Measurements from ENCODE around the gene IDH3B. TPM values are rescaled to one million over a fixed set of nuclear protein-coding genes. Genes with fewer than 3 reads are reported as not detected.

Gene IDH3B
- total RNA-seq, 1 experiment from 2014 or later = 146 TPM

GRCh38 chr20:2658414-2659354, 5.3 kb downstream of the IDH3B start:
- ChIA-PET CTCF (interaction anchor here (0.6 kb wide), 1 partner anchor 36 kb away, joined by 6 read pairs; no protein-coding TSS in a partner anchor), POLR2A (ENCODE audit: low non-redundant PET) (no interaction called here)
- peaks cover 75% of the 10 kb centered on the region for H3K36me3 ChIP-seq (ENCODE audit: insufficient read depth, low read length, poor library complexity, severe bottlenecking)

GRCh38 chr20:2657674-2658073, 6.3 kb downstream of the IDH3B start:
- intact Hi-C loops (cut with micrococcal nuclease; ENCODE audit: unreplicated experiment) = no loop called here
- Histone ChIP-seq H3K27me3 (replicated peaks; ENCODE audit: insufficient read depth, low read depth, low read length, poor library complexity) (no peaks in the 10 kb centered on the region), H3K9me3 (ENCODE audit: low read depth, low read length, poor library complexity, severe bottlenecking) (no peaks in the 10 kb centered on the region), H3K36me3 (ENCODE audit: insufficient read depth, low read length, poor library complexity, severe bottlenecking) (peaks cover 84% of the 10 kb centered on the region), H3K27ac (ENCODE audit: low read depth, low read length, poor library complexity, severe bottlenecking) (no peak overlapping the region), H3K4me3 (ENCODE audit: low read depth, low read length, poor library complexity, severe bottlenecking) (no peak overlapping the region), H3K4me1 (ENCODE audit: insufficient read depth, low read length, poor library complexity, severe bottlenecking) (peaks cover 15% of the 10 kb centered on the region)
- CTCF ChIA-PET = no interaction called here
- POLR2A ChIA-PET (ENCODE audit: low non-redundant PET) = interaction anchor here (0.7 kb wide), 1 partner anchor 190 kb away, joined by 6 read pairs; no protein-coding TSS in a partner anchor
- DNase-seq (ENCODE audit: low spot score) = no peak
- TF ChIP-seq CTCF (conservative IDR thresholded peaks at IDR 0.05; ENCODE audit: low read depth, low read length) (no peak), EZH2 (IDR thresholded peaks at IDR 0.05; ENCODE audit: borderline replicate concordance, low read depth, low read length, poor library complexity, severe bottlenecking) (no peak)
- no TSS peak for BruUV-seq (replicated peaks)

More at GRCh38 chr20:2658414-2659354, 5.3 kb downstream of the IDH3B start:
- DNase-seq (ENCODE audit: low spot score) = no peak
- TF ChIP-seq CTCF (conservative IDR thresholded peaks at IDR 0.05; ENCODE audit: low read depth, low read length) = no peak
- TF ChIP-seq EZH2 (IDR thresholded peaks at IDR 0.05; ENCODE audit: borderline replicate concordance, low read depth, low read length, poor library complexity, severe bottlenecking) = no peak
- intact Hi-C loops (cut with micrococcal nuclease; ENCODE audit: unreplicated experiment) = no loop called here
- no peaks in the 10 kb centered on the region for H3K9me3 ChIP-seq (ENCODE audit: low read depth, low read length, poor library complexity, severe bottlenecking)
- no peak overlapping the region for H3K27ac ChIP-seq (ENCODE audit: low read depth, low read length, poor library complexity, severe bottlenecking)
- peaks cover 15% of the 10 kb centered on the region for H3K4me1 ChIP-seq (ENCODE audit: insufficient read depth, low read length, poor library complexity, severe bottlenecking)
- H3K27me3 ChIP-seq (replicated peaks; ENCODE audit: insufficient read depth, low read depth, low read length, poor library complexity) = no peaks in the 10 kb centered on the region
- BruUV-seq (replicated peaks) = no TSS peak
- no peak overlapping the region for H3K4me3 ChIP-seq (ENCODE audit: low read depth, low read length, poor library complexity, severe bottlenecking)

- POLR2A ChIA-PET (ENCODE audit: low non-redundant PET) = interaction anchor here (0.7 kb wide), 1 partner anchor 189 kb away, joined by 6 read pairs; no protein-coding TSS in a partner anchor
- DNase-seq (ENCODE audit: low spot score) = no peak
- no TSS peak for BruUV-seq (replicated peaks)
- CTCF ChIA-PET = interaction anchor here (0.5 kb wide), 1 partner anchor 81 kb away, joined by 4 read pairs; no protein-coding TSS in a partner anchor
- TF ChIP-seq CTCF (conservative IDR thresholded peaks at IDR 0.05; ENCODE audit: low read depth, low read length) (no peak), EZH2 (IDR thresholded peaks at IDR 0.05; ENCODE audit: borderline replicate concordance, low read depth, low read length, poor library complexity, severe bottlenecking) (no peak)
- H3K4me3 ChIP-seq (ENCODE audit: low read depth, low read length, poor library complexity, severe bottlenecking) = no peak overlapping the region
- peaks cover 15% of the 10 kb centered on the region for H3K4me1 ChIP-seq (ENCODE audit: insufficient read depth, low read length, poor library complexity, severe bottlenecking)
- H3K9me3 ChIP-seq (ENCODE audit: low read depth, low read length, poor library complexity, severe bottlenecking) = no peaks in the 10 kb centered on the region
- peaks cover 84% of the 10 kb centered on the region for H3K36me3 ChIP-seq (ENCODE audit: insufficient read depth, low read length, poor library complexity, severe bottlenecking)
- H3K27ac ChIP-seq (ENCODE audit: low read depth, low read length, poor library complexity, severe bottlenecking) = no peak overlapping the region
- H3K27me3 ChIP-seq (replicated peaks; ENCODE audit: insufficient read depth, low read depth, low read length, poor library complexity) = no peaks in the 10 kb centered on the region
- intact Hi-C loops (cut with micrococcal nuclease; ENCODE audit: unreplicated experiment) = no loop called here
Measured at GRCh38 chr20:2657241-2657640, 6.8 kb downstream of the IDH3B start.

Data from A673 (cell line).